Hepatocyte (in vitro differentiated cells): Measurements from ENCODE around the gene TMEM144. TPM values are rescaled to one million over a fixed set of nuclear protein-coding genes. Genes with fewer than 3 reads are reported as not detected.

ENCODE experiments used
- DNase-seq: peaks from one replicate; pipeline ENCODE4 v3.0.0-alpha.2; 2016; ENCODE audit warnings: low spot score
- H2AFZ ChIP-seq: fragments of 200-600 bp; sonication (generic); 2 replicates; pipeline ENCODE4 v1.6.0; 2016; ENCODE audit warnings: antibody characterized with exemption, mild to moderate bottlenecking
- H3K27ac ChIP-seq: fragments of 200-600 bp; sonication (generic); 2 replicates; pipeline ENCODE4 v1.5.1; 2016; ENCODE audit warnings: mild to moderate bottlenecking
- H3K27me3 ChIP-seq: fragments of 200-600 bp; sonication (generic); 2 replicates; pipeline ENCODE4 v1.6.1; 2016
- H3K36me3 ChIP-seq: fragments of 200-600 bp; sonication (generic); replicated peaks from 2 replicates; pipeline ENCODE4 v1.5.1; 2016; ENCODE audit warnings: low read depth; ENCODE audit not compliant: insufficient read depth
- H3K4me1 ChIP-seq: fragments of 200-600 bp; sonication (generic); 2 replicates; pipeline ENCODE4 v1.5.1; 2016; ENCODE audit warnings: mild to moderate bottlenecking, moderate library complexity; ENCODE audit not compliant: insufficient read depth
- H3K4me2 ChIP-seq: fragments of 200-600 bp; sonication (generic); 2 replicates; pipeline ENCODE4 v1.6.0; 2016
- H3K4me3 ChIP-seq: fragments of 200-600 bp; sonication (generic); 2 replicates; pipeline ENCODE4 v1.5.1; 2016; ENCODE audit warnings: mild to moderate bottlenecking
- H3K79me2 ChIP-seq: fragments of 200-600 bp; sonication (generic); 2 replicates; pipeline ENCODE4 v1.6.0; 2017; ENCODE audit warnings: mild to moderate bottlenecking
- H3K9me2 ChIP-seq: fragments of 200-600 bp; sonication (generic); replicated peaks from 2 replicates; pipeline ENCODE4 v1.6.0; 2017; ENCODE audit warnings: mild to moderate bottlenecking; ENCODE audit not compliant: insufficient read depth
- H3K9me3 ChIP-seq: fragments of 200-600 bp; sonication (generic); 2 replicates; pipeline ENCODE4 v1.5.1; 2016; ENCODE audit warnings: low read depth, mild to moderate bottlenecking
- H4K20me1 ChIP-seq: fragments of 200-600 bp; sonication (generic); 2 replicates; pipeline ENCODE4 v1.6.0; 2016; ENCODE audit warnings: mild to moderate bottlenecking; ENCODE audit not compliant: insufficient read depth, poor library complexity, severe bottlenecking
- EZH2 ChIP-seq: fragments of 200-600 bp; sonication (generic); IDR thresholded peaks from 2 replicates; pipeline ENCODE4 v1.6.1; 2016; ENCODE audit warnings: antibody characterized with exemption, mild to moderate bottlenecking, borderline replicate concordance
- EZH2phosphoT487 ChIP-seq: fragments of 200-600 bp; sonication (generic); IDR thresholded peaks from one replicate; pipeline ENCODE4 v1.6.1; 2018; ENCODE audit warnings: antibody characterized with exemption, mild to moderate bottlenecking, low read depth, moderate library complexity; ENCODE audit not compliant: unreplicated experiment, severe bottlenecking
- WGBS: methylation state at CpG from one replicate; pipeline ENCODE4 v1.1.6; 2016; ENCODE audit warnings: low lambda C conversion rate; ENCODE audit errors: missing lambda C conversion rate; 5-methylcytosine and 5-hydroxymethylcytosine counted together
- polyA plus RNA-seq: library from polyadenylated mRNA; unstranded; fragments of >200 nt; fragmentation: Nextera tagmentation; extraction: Ambion mirVana; gene quantifications from 2 replicates; pipeline ENCODE4 v1.2.1, GENCODE V29; 2016
- total RNA-seq: library from RNA; depleted of rRNA; stranded (reverse); fragments of >200 nt; gene quantifications from 2 replicates; pipeline ENCODE4 v1.2.3, GENCODE V29; 2014
- TF ChIP-seq, protein P1 (sequence below): fragments of 200-600 bp; sonication (generic); IDR thresholded peaks from 2 replicates; pipeline ENCODE4 v1.5.1; 2016; ENCODE audit warnings: antibody characterized with exemption, mild to moderate bottlenecking; ENCODE audit not compliant: poor library complexity

TMEM144 gene
- total and polyA plus RNA-seq, 2 experiments from 2014 or later = 17.5 to 58.9 TPM

DNA sequence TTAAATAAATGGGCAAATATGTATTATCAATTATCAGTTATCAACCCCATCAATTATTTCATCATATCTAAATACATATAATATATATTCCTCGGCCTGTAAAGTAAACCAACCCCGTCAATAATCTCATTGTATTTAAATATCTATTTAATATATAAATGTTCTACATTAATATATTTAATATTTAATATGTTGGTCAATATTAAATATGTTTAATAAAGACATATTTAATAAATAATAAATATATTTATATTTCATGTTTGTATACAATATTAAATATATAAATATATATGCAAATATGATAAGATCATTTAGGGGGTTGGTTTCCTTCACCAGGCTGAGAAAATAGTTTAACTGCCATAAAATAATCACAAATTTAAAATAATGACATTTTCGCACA is 6.4 kb upstream of the TMEM144 start:
- H4K20me1 ChIP-seq = no peaks in the 10 kb centered on the region
- H3K4me2 ChIP-seq = no peak overlapping the region
- no peak for TF ChIP-seq EZH2
- TF ChIP-seq, protein P1, sequence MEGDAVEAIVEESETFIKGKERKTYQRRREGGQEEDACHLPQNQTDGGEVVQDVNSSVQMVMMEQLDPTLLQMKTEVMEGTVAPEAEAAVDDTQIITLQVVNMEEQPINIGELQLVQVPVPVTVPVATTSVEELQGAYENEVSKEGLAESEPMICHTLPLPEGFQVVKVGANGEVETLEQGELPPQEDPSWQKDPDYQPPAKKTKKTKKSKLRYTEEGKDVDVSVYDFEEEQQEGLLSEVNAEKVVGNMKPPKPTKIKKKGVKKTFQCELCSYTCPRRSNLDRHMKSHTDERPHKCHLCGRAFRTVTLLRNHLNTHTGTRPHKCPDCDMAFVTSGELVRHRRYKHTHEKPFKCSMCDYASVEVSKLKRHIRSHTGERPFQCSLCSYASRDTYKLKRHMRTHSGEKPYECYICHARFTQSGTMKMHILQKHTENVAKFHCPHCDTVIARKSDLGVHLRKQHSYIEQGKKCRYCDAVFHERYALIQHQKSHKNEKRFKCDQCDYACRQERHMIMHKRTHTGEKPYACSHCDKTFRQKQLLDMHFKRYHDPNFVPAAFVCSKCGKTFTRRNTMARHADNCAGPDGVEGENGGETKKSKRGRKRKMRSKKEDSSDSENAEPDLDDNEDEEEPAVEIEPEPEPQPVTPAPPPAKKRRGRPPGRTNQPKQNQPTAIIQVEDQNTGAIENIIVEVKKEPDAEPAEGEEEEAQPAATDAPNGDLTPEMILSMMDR = no peak
- TF ChIP-seq EZH2phosphoT487 = no peak
- no peaks in the 10 kb centered on the region for H3K27me3 ChIP-seq
- H2AFZ ChIP-seq = no peak overlapping the region
- no peak for DNase-seq
- H3K4me1 ChIP-seq = no peaks in the 10 kb centered on the region
- H3K36me3 ChIP-seq = no peaks in the 10 kb centered on the region
- H3K79me2 ChIP-seq = no peaks in the 10 kb centered on the region
- no peak overlapping the region for H3K4me3 ChIP-seq
- WGBS = over 99% methylated on average over 3 of the region's 3 CpGs
- H3K9me3 ChIP-seq = no peaks in the 10 kb centered on the region
- H3K27ac ChIP-seq = no peak overlapping the region
- H3K9me2 ChIP-seq = no peaks in the 10 kb centered on the region

DNA sequence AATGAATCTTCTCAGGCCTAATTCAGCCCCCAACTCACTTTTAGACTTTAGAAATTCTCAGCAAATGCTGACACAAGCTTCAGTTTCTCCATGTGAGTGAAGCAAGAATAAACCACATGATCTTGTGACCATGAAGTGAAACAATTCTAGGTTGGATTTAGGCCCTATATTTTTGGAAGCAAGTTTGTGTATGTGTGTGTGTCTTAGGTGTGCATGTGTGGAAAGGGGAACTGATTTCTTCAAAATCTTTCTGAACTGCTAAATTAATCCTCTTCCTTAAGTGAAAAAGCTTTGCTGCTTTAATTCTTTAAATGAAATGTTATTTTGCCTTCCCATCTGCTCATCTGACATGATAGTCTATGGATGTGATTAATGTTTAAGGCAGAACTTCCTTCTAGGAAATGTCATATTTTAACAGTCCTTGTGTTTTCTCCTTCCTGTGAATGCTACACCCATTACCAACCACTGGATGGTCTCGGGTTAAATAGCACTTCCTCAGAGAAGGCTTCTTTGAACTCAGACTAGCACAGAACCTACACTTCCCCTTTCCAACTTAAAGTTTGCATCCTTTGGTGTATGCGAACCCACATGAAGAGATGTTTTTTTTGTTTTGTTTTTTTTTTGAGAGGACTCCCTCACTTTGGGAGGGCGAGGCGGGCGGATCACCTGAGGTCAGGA is 1.2 kb upstream of the TMEM144 start:
- no peaks in the 10 kb centered on the region for H3K9me3 ChIP-seq
- no peak overlapping the region for H2AFZ ChIP-seq
- no peaks in the 10 kb centered on the region for H3K9me2 ChIP-seq
- WGBS = 96% methylated on average over 5 of the region's 5 CpGs
- H3K4me2 ChIP-seq = peak overlapping the region; percentile 82
- peak overlapping the region; percentile 91 for H3K27ac ChIP-seq
- no peak for TF ChIP-seq EZH2
- peaks cover 5% of the 10 kb centered on the region for H3K4me1 ChIP-seq
- no peaks in the 10 kb centered on the region for H4K20me1 ChIP-seq
- no peaks in the 10 kb centered on the region for H3K27me3 ChIP-seq
- H3K4me3 ChIP-seq = no peak overlapping the region
- DNase-seq = no peak
- peaks cover 3% of the 10 kb centered on the region for H3K79me2 ChIP-seq
- no peaks in the 10 kb centered on the region for H3K36me3 ChIP-seq

DNA sequence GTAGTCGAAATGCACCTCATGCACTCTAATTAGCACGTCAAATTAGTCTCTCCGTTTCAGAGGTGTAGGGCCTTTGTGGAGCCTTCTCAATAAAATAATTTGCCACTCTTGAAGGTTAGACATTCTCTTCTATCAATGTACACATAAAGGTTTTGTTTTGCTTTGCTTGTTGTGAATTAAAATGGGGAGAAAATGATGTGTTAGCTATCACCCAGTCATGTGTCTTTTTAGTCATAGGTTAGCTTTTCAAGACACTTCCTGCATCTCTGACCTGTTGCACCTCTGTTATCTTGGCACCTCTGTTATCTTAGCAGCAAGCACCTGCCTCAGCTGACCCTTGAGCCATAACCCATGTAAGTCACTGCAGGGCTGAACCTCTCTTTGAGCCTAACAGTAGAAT is 936 bp downstream of the TMEM144 start:
- Histone ChIP-seq H2AFZ (peak overlapping the region; percentile 19), H3K27me3 (no peaks in the 10 kb centered on the region), H4K20me1 (no peaks in the 10 kb centered on the region), H3K4me2 (peak overlapping the region; percentile 82), H3K27ac (peak overlapping the region; percentile 91), H3K9me2 (no peaks in the 10 kb centered on the region), H3K4me1 (peaks cover 5% of the 10 kb centered on the region), H3K36me3 (no peaks in the 10 kb centered on the region), H3K4me3 (peak overlapping the region; percentile 45), H3K79me2 (peaks cover 3% of the 10 kb centered on the region), H3K9me3 (no peaks in the 10 kb centered on the region)
- TF ChIP-seq EZH2 = no peak
- TF ChIP-seq, protein P1 = no peak
- TF ChIP-seq EZH2phosphoT487 = no peak
- DNase-seq = peak; percentile 64
- WGBS = 37% methylated on average over 3 of the region's 3 CpGs

DNA sequence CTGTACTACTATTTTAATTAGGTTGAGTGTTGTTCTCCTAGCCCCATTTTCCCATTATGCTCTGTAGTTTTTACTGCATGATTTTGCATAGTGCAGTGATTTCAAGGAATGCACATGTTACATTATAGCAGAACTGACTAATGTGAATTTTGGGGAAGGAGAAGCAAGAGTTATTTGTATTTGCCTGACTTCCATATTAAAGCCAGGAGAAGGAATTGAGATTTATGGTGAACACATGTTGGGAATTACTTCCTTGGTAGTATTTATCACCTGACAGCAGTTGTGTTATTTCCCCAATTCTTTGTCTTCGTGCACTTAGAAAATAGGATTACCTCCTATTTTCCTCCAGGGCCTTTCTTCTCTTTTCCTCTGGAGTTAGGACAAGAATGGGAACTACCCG is 3.2 kb downstream of the TMEM144 start:
- H4K20me1 ChIP-seq = no peaks in the 10 kb centered on the region
- no peak overlapping the region for H3K27ac ChIP-seq
- no peaks in the 10 kb centered on the region for H3K9me2 ChIP-seq
- no peaks in the 10 kb centered on the region for H3K27me3 ChIP-seq
- H3K9me3 ChIP-seq = no peaks in the 10 kb centered on the region
- H2AFZ ChIP-seq = no peak overlapping the region
- H3K4me2 ChIP-seq = no peak overlapping the region
- H3K36me3 ChIP-seq = no peaks in the 10 kb centered on the region
- H3K4me1 ChIP-seq = peaks cover 5% of the 10 kb centered on the region
- 93% methylated on average over 2 of the region's 2 CpGs for WGBS
- TF ChIP-seq, protein P1 = no peak
- TF ChIP-seq EZH2phosphoT487 (no peak), EZH2 (no peak)
- no peak overlapping the region for H3K4me3 ChIP-seq
- peaks cover 3% of the 10 kb centered on the region for H3K79me2 ChIP-seq
- DNase-seq = no peak
